H9 (cell line): ENCODE measurements around the gene ZMYM3. TPM values are rescaled to one million over a fixed set of nuclear protein-coding genes. Genes with fewer than 3 reads are reported as not detected.
A peak's percentile ranks its signal among the peaks of the same experiment; 100 is the strongest.

Experiments
- DNase-seq: peaks from one replicate; pipeline ENCODE4 v3.0.0-alpha.2; 2017
- H2AFZ ChIP-seq: one replicate; pipeline ENCODE4 v1.6.1; 2013; ENCODE audit warnings: mild to moderate bottlenecking, low read length, control low read depth, moderate library complexity
- H2AK5ac ChIP-seq: 2 replicates; pipeline ENCODE4 v1.6.1; 2013; ENCODE audit warnings: low read length, control low read depth, mixed read lengths; ENCODE audit not compliant: insufficient read length
- H2BK120ac ChIP-seq: one replicate; pipeline ENCODE4 v1.6.1; 2013; ENCODE audit warnings: low read depth, mild to moderate bottlenecking, low read length, control low read depth, inconsistent platforms; ENCODE audit not compliant: poor library complexity, severe bottlenecking
- H2BK12ac ChIP-seq: 2 replicates; pipeline ENCODE4 v1.6.1; 2013; ENCODE audit warnings: low read length, control low read depth, mixed read lengths, low read depth; ENCODE audit not compliant: insufficient read length
- H2BK15ac ChIP-seq: 2 replicates; pipeline ENCODE4 v1.6.1; 2013; ENCODE audit warnings: low read depth, low read length, control low read depth
- H2BK20ac ChIP-seq: one replicate; pipeline ENCODE4 v1.6.1; 2013; ENCODE audit warnings: low read depth, mild to moderate bottlenecking, low read length, control low read depth, inconsistent platforms; ENCODE audit not compliant: poor library complexity, severe bottlenecking
- H2BK5ac ChIP-seq: 2 replicates; pipeline ENCODE4 v1.6.1; 2013; ENCODE audit warnings: low read length, control low read depth, mixed read lengths; ENCODE audit not compliant: insufficient read length
- H3K14ac ChIP-seq: 2 replicates; pipeline ENCODE4 v1.6.1; 2013; ENCODE audit warnings: low read length, control low read depth; ENCODE audit not compliant: insufficient read depth
- H3K18ac ChIP-seq: 2 replicates; pipeline ENCODE4 v1.6.1; 2013; ENCODE audit warnings: low read depth, mild to moderate bottlenecking, mixed read lengths, low read length, control low read depth; ENCODE audit not compliant: insufficient read length
- H3K23ac ChIP-seq: 2 replicates; pipeline ENCODE4 v1.6.1; 2013; ENCODE audit warnings: low read length, control low read depth, mixed read lengths, low read depth; ENCODE audit not compliant: insufficient read length
- H3K23me2 ChIP-seq: 2 replicates; pipeline ENCODE4 v1.6.1; 2013; ENCODE audit warnings: low read depth, mild to moderate bottlenecking, mixed read lengths, low read length, control low read depth; ENCODE audit not compliant: insufficient read length, poor library complexity, severe bottlenecking
- H3K27ac ChIP-seq: 2 replicates; pipeline ENCODE4 v1.5.1; 2013; ENCODE audit warnings: low read length, control low read depth, mixed read lengths, low read depth; ENCODE audit not compliant: insufficient read length
- H3K27me3 ChIP-seq: 2 replicates; pipeline ENCODE4 v1.6.1; 2013; ENCODE audit warnings: low read length, control low read depth, inconsistent platforms; ENCODE audit not compliant: insufficient read depth
- H3K4ac ChIP-seq: 2 replicates; pipeline ENCODE4 v1.6.1; 2013; ENCODE audit warnings: low read depth, mild to moderate bottlenecking, control low read depth, inconsistent platforms, low read length, moderate library complexity
- H3K4me1 ChIP-seq: 2 replicates; pipeline ENCODE4 v1.6.1; 2013; ENCODE audit warnings: low read length, control low read depth, inconsistent platforms; ENCODE audit not compliant: insufficient read depth
- H3K4me2 ChIP-seq: 2 replicates; pipeline ENCODE4 v1.6.1; 2013; ENCODE audit warnings: low read length, control low read depth, mixed read lengths; ENCODE audit not compliant: insufficient read length, insufficient read depth
- H3K56ac ChIP-seq: 2 replicates; pipeline ENCODE4 v1.6.1; 2013; ENCODE audit warnings: low read depth, mild to moderate bottlenecking, mixed read lengths, low read length, control low read depth; ENCODE audit not compliant: insufficient read length
- H3K79me1 ChIP-seq: 2 replicates; pipeline ENCODE4 v1.6.1; 2013; ENCODE audit warnings: low read depth, mild to moderate bottlenecking, moderate library complexity, low read length, control low read depth, inconsistent platforms; ENCODE audit not compliant: insufficient read depth, poor library complexity, severe bottlenecking
- H3K79me2 ChIP-seq: 2 replicates; pipeline ENCODE4 v1.6.1; 2013; ENCODE audit warnings: low read length, control low read depth, inconsistent platforms; ENCODE audit not compliant: insufficient read depth
- H3K9ac ChIP-seq: 2 replicates; pipeline ENCODE4 v1.6.1; 2013; ENCODE audit warnings: low read length, control low read depth, mixed read lengths; ENCODE audit not compliant: insufficient read length; ENCODE audit errors: extremely low read depth
- H3K9me3 ChIP-seq: one replicate; pipeline ENCODE4 v1.6.1; 2013; ENCODE audit warnings: low read depth, low read length, inconsistent platforms; ENCODE audit not compliant: control insufficient read depth
- H3T11ph ChIP-seq: one replicate; pipeline ENCODE4 v1.6.1; 2013; ENCODE audit warnings: mild to moderate bottlenecking, low read length, control low read depth, inconsistent platforms
- H4K20me1 ChIP-seq: one replicate; pipeline ENCODE4 v1.6.1; 2013; ENCODE audit not compliant: control insufficient read depth, insufficient read length, insufficient read depth
- H4K5ac ChIP-seq: 2 replicates; pipeline ENCODE4 v1.6.1; 2013; ENCODE audit warnings: low read depth, mild to moderate bottlenecking, mixed read lengths, low read length, control low read depth; ENCODE audit not compliant: insufficient read length
- H4K8ac ChIP-seq: replicated peaks from 2 replicates; pipeline ENCODE4 v1.6.1; 2013; ENCODE audit warnings: low read length, control low read depth, mixed read lengths, low read depth; ENCODE audit not compliant: insufficient read length
- H4K91ac ChIP-seq: 2 replicates; pipeline ENCODE4 v1.6.1; 2013; ENCODE audit warnings: low read depth, mild to moderate bottlenecking, moderate library complexity, mixed read lengths, low read length, control low read depth; ENCODE audit not compliant: insufficient read length
- H3K27ac Mint-ChIP-seq, 3 experiments: 2 replicates in 2 of 3; 3 replicates in 1 of 3; pipeline ENCODE4 v1.8.0; 2020 to 2021; ENCODE audit warnings: mixed read lengths in 3 of 3, mild to moderate bottlenecking in 1 of 3, moderate library complexity in 1 of 3
- H3K27me3 Mint-ChIP-seq: 2 replicates; pipeline ENCODE4 v1.8.0; 2021; ENCODE audit warnings: low read depth, mild to moderate bottlenecking, moderate library complexity, mixed read lengths
- H3K36me3 Mint-ChIP-seq, 3 experiments: 2 replicates in 2 of 3; 3 replicates in 1 of 3; pipeline ENCODE4 v1.8.0; 2020 to 2021; ENCODE audit warnings: low read depth in 3 of 3, mixed read lengths in 3 of 3; ENCODE audit not compliant: insufficient read depth in 1 of 3
- H3K4me1 Mint-ChIP-seq, 2 experiments: 2 replicates each; pipeline ENCODE4 v1.8.0; 2020; ENCODE audit warnings: mixed read lengths in 2 of 2
- H3K4me3 Mint-ChIP-seq, 2 experiments: 2 replicates in 1 of 2; 3 replicates in 1 of 2; pipeline ENCODE4 v1.8.0; 2020 to 2021; ENCODE audit warnings: mild to moderate bottlenecking in 2 of 2, mixed read lengths in 2 of 2, moderate library complexity in 1 of 2
- H3K9me3 Mint-ChIP-seq, 2 experiments: 2 replicates in 1 of 2; 3 replicates in 1 of 2; pipeline ENCODE4 v1.8.0; 2020; ENCODE audit warnings: mild to moderate bottlenecking in 2 of 2, mixed read lengths in 2 of 2, moderate library complexity in 1 of 2
- WGBS: extraction: QIAGEN DNeasy Blood & Tissue Kit; methylation state at CpG from one replicate; pipeline ENCODE4 v1.1.7; 2013; ENCODE audit warnings: missing lambda C conversion rate, low lambda C conversion rate, mixed read lengths; ENCODE audit not compliant: insufficient read length; ENCODE audit errors: extremely low coverage; 5-methylcytosine and 5-hydroxymethylcytosine counted together
- total RNA-seq: library from RNA; stranded (reverse); gene quantifications from 2 replicates; pipeline ENCODE4 v1.2.1, GENCODE V29; 2021
- TF ChIP-seq, protein P1 (sequence below): fragments of 200-600 bp; sonication (generic); conservative IDR thresholded peaks from 3 replicates; pipeline ENCODE4 v1.8.0; 2021; ENCODE audit warnings: antibody characterized with exemption, mild to moderate bottlenecking

Gene ZMYM3
- total RNA-seq, 1 experiment from 2014 or later, result 86.5 TPM

DNA sequence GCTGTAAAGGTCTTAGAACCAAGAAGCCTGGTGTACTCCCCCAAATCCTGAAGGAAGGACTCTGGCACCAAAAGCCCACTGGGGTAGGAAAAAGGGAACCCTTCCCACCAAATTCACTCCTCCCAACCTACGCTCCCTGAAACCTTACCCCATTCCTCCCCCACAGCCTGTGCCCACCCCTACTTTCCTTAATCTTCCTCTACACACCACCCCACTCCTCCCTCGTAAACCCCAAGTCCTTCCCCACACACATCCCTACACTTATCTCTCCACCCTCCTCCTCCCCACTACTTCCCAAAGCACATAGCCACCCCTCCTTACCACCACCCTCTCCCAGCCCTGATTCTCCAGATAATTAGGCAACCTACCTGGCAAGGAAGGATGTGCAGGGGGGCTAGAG lies 1.7 kb downstream of the ZMYM3 start:
- no peak overlapping the region for H2BK5ac ChIP-seq
- Mint-ChIP-seq H3K27ac (peak overlapping the region in 1 of 3 experiments; percentile 66; a peak in 2 of 7 replicates), H3K36me3 (peaks cover 34 to 53% (median 40%) of the 10 kb centered on the region in 3 experiments), H3K4me1 (peaks cover 10 to 27% of the 10 kb centered on the region in 2 experiments), H3K9me3 (peaks cover 78 to 82% of the 10 kb centered on the region in 2 experiments), H3K27me3 (no peaks in the 10 kb centered on the region), H3K4me3 (peak overlapping the region; percentile 93 to 95)
- H3K4me1 ChIP-seq, result no peaks in the 10 kb centered on the region
- no peak overlapping the region for H3K23ac ChIP-seq
- H4K5ac ChIP-seq, result no peak overlapping the region
- no peak overlapping the region for H3K27ac ChIP-seq
- no peak overlapping the region for H2BK12ac ChIP-seq
- H4K91ac ChIP-seq, result no peak overlapping the region
- no peak overlapping the region for H3T11ph ChIP-seq
- no peaks in the 10 kb centered on the region for H4K20me1 ChIP-seq
- TF ChIP-seq, protein P1, sequence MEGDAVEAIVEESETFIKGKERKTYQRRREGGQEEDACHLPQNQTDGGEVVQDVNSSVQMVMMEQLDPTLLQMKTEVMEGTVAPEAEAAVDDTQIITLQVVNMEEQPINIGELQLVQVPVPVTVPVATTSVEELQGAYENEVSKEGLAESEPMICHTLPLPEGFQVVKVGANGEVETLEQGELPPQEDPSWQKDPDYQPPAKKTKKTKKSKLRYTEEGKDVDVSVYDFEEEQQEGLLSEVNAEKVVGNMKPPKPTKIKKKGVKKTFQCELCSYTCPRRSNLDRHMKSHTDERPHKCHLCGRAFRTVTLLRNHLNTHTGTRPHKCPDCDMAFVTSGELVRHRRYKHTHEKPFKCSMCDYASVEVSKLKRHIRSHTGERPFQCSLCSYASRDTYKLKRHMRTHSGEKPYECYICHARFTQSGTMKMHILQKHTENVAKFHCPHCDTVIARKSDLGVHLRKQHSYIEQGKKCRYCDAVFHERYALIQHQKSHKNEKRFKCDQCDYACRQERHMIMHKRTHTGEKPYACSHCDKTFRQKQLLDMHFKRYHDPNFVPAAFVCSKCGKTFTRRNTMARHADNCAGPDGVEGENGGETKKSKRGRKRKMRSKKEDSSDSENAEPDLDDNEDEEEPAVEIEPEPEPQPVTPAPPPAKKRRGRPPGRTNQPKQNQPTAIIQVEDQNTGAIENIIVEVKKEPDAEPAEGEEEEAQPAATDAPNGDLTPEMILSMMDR, result no peak
- H3K9me3 ChIP-seq, result peaks cover 21% of the 10 kb centered on the region
- peaks cover 14% of the 10 kb centered on the region for H3K23me2 ChIP-seq
- no peak overlapping the region for H3K18ac ChIP-seq
- no peak overlapping the region for H4K8ac ChIP-seq
- no peak overlapping the region for H2AK5ac ChIP-seq
- H3K4ac ChIP-seq, result no peak overlapping the region
- no peak overlapping the region for H3K14ac ChIP-seq
- H3K79me2 ChIP-seq, result peaks cover 2% of the 10 kb centered on the region; the same call in 1 of the 2 replicates
- H3K4me2 ChIP-seq, result peak overlapping the region; percentile 55
- 100% methylated on average over 2 of the region's 2 CpGs for WGBS
- no peak overlapping the region for H2BK20ac ChIP-seq
- no peak overlapping the region for H3K56ac ChIP-seq
- peak overlapping the region; percentile 43 for H3K9ac ChIP-seq
- no peak for DNase-seq
- no peaks in the 10 kb centered on the region for H3K79me1 ChIP-seq
- H2BK120ac ChIP-seq, result no peak overlapping the region
- no peaks in the 10 kb centered on the region for H3K27me3 ChIP-seq
- no peak overlapping the region for H2AFZ ChIP-seq
- no peak overlapping the region for H2BK15ac ChIP-seq
